IPS DF 4.7 (cell line): ENCODE data around the gene PLPPR2.
"Not testable (repeated sequence)": the region's sequence is repeated elsewhere in the genome, so short reads cannot be mapped to it uniquely, and the experiment has no call there.

Source experiments
- DNase-seq: peaks from one replicate; pipeline ENCODE4 v3.0.0-alpha.2; 2013; ENCODE audit warnings: low spot score; ENCODE audit errors: extremely low read depth

PLPPR2 gene

GRCh38 chr19:11339254-11340098 is 15.8 kb upstream of the PLPPR2 start, which contains the start of gene RAB3D:
Gene RAB3D, minus strand, starts transcription at chr19:11339657. Its CDS starts 2,258 bp downstream, at chr19:11337399.
- no peak for DNase-seq

GRCh38 chr19:11340099-11340467 is 15.1 kb upstream of the PLPPR2 start:
- not testable (repeated sequence) for DNase-seq

GRCh38 chr19:11342429-11342828 is 12.8 kb upstream of the PLPPR2 start:
- DNase-seq = no peak

GRCh38 chr19:11345122-11345803 is 10.0 kb upstream of the PLPPR2 start:
- no peak for DNase-seq

- DNase-seq = peak; percentile 95
Observed at GRCh38 chr19:11346104-11346940, 8.9 kb upstream of the PLPPR2 start, which contains the start of the genes CCDC159 and TMEM205. Gene CCDC159, plus strand, starts transcription at chr19:11346519. Its CDS starts 88 bp downstream, at chr19:11346607. Gene TMEM205, minus strand, starts transcription at chr19:11346268. Its CDS starts 649 bp downstream, at chr19:11345619.

GRCh38 chr19:11347546-11348039 is 7.6 kb upstream of the PLPPR2 start:
- DNase-seq = no peak

GRCh38 chr19:11349171-11349570 is 6.1 kb upstream of the PLPPR2 start:
- no peak for DNase-seq

- not testable (repeated sequence) for DNase-seq
Observed at GRCh38 chr19:11354102-11354501, 1.1 kb upstream of the PLPPR2 start.

- DNase-seq = no peak
Observed at GRCh38 chr19:11356074-11356397, 804 bp downstream of the PLPPR2 start.

- DNase-seq = no peak
Observed at GRCh38 chr19:11356676-11357550, 1.7 kb downstream of the PLPPR2 start.

- no peak for DNase-seq
Observed at GRCh38 chr19:11359421-11359820, 4.2 kb downstream of the PLPPR2 start.

- no peak for DNase-seq
Observed at GRCh38 chr19:11361037-11361770, 6.0 kb downstream of the PLPPR2 start.

GRCh38 chr19:11361771-11362731 is 6.8 kb downstream of the PLPPR2 start:
- no peak for DNase-seq

GRCh38 chr19:11363881-11364280 is 8.6 kb downstream of the PLPPR2 start:
- DNase-seq = no peak

GRCh38 chr19:11364296-11364904 is 9.2 kb downstream of the PLPPR2 start:
- DNase-seq = no peak

GRCh38 chr19:11364935-11365334 is 9.7 kb downstream of the PLPPR2 start:
- no peak for DNase-seq

GRCh38 chr19:11365557-11366117 is 10.4 kb downstream of the PLPPR2 start:
- DNase-seq = no peak

GRCh38 chr19:11367528-11367927 is 12.3 kb downstream of the PLPPR2 start:
- DNase-seq = no peak
